ENCODE data around the gene MOB3B. TPM values are rescaled to one million over a fixed set of nuclear protein-coding genes. Genes with fewer than 3 reads are reported as not detected.

Gene MOB3B
- total RNA-seq, 4 donors from 2014 or later, result 16.2 to 23.7 (median 19.7) TPM

DNA sequence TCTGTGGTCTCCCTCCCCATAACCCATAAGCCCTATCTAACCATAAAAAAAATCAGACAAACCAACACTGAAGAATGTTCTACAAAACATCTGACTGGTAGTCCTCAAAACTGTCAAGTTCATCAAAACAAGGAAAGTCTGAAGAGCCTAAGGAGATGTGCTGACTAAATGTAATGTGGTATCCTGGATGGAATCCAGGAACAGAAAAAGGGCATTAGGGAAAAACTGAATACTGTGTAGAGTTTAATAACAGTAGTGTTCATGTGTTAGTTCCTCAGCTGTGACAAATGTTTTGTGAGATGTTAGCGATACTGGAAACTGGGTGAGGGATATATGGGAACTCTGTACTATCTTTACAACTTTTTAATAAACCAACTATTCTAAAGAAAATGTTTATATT lies 157.0 kb downstream of the MOB3B start:
- TF ChIP-seq POLR2A (IDR thresholded peaks at IDR 0.05) (no peak), EP300 (IDR thresholded peaks at IDR 0.05) (no peak)
- TF ChIP-seq, protein P1, sequence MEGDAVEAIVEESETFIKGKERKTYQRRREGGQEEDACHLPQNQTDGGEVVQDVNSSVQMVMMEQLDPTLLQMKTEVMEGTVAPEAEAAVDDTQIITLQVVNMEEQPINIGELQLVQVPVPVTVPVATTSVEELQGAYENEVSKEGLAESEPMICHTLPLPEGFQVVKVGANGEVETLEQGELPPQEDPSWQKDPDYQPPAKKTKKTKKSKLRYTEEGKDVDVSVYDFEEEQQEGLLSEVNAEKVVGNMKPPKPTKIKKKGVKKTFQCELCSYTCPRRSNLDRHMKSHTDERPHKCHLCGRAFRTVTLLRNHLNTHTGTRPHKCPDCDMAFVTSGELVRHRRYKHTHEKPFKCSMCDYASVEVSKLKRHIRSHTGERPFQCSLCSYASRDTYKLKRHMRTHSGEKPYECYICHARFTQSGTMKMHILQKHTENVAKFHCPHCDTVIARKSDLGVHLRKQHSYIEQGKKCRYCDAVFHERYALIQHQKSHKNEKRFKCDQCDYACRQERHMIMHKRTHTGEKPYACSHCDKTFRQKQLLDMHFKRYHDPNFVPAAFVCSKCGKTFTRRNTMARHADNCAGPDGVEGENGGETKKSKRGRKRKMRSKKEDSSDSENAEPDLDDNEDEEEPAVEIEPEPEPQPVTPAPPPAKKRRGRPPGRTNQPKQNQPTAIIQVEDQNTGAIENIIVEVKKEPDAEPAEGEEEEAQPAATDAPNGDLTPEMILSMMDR (IDR thresholded peaks at IDR 0.05), result no peak
- H3K4me3 ChIP-seq, result no peak overlapping the region
- peaks cover 0 to 25% (median 7%) of the 10 kb centered on the region in 4 donors for H3K4me1 ChIP-seq
- 87 to 90% methylated on average over 1 of the region's 1 CpG for WGBS, 2 donors
- no peak for DNase-seq (ENCODE audit: low spot score in 2 of 2)
- H3K36me3 ChIP-seq, result no peaks in the 10 kb centered on the region
- H3K27ac ChIP-seq, result peak overlapping the region in 1 of 4 donors; percentile 15
- H3K27me3 ChIP-seq, result no peaks in the 10 kb centered on the region
- no peaks in the 10 kb centered on the region for H3K9me3 ChIP-seq

DNA sequence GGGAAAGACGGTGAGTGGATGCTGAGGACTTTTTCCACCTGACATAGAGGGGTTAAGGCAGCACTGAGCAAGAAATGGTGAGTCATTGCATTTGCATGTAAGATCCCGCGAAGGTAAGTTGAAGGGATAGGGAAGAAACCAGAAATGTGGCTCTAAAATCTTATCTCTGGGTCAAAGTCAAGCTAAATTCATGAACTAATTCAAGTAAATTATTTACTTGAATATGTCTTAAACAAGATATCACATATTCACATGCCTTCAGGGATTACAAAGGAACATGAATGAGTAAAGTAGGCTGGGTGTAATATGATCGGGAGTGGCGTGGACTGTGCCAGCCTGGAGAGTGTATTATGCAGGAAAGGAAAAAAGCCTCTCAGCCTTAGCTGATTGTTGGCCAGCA lies 158.2 kb downstream of the MOB3B start:
- TF ChIP-seq POLR2A (IDR thresholded peaks at IDR 0.05) (no peak), EP300 (IDR thresholded peaks at IDR 0.05) (no peak)
- TF ChIP-seq, protein P1 (IDR thresholded peaks at IDR 0.05), result no peak
- no peak for DNase-seq (ENCODE audit: low spot score in 2 of 2)
- Histone ChIP-seq H3K9me3 (no peaks in the 10 kb centered on the region), H3K27me3 (no peaks in the 10 kb centered on the region), H3K4me3 (no peak overlapping the region), H3K36me3 (no peaks in the 10 kb centered on the region), H3K27ac (peak overlapping the region in 1 of 4 donors; percentile 15), H3K4me1 (peaks cover 0 to 36% (median 19%) of the 10 kb centered on the region in 4 donors)
- WGBS, 2 donors, result 70 to 75% methylated on average over 5 of the region's 5 CpGs

- no peak overlapping the region for H3K4me3 ChIP-seq
- WGBS, 2 donors, result 89 to 93% methylated on average over 5 of the region's 5 CpGs
These were observed 160.0 kb downstream of the MOB3B start for GRCh38 chr9:27369591-27369990.

GRCh38 chr9:27368316-27368985 lies 161.2 kb downstream of the MOB3B start:
- Histone ChIP-seq H3K27me3 (no peaks in the 10 kb centered on the region), H3K36me3 (no peaks in the 10 kb centered on the region), H3K4me3 (no peak overlapping the region), H3K9me3 (no peaks in the 10 kb centered on the region), H3K4me1 (peaks cover 0 to 46% (median 26%) of the 10 kb centered on the region in 4 donors), H3K27ac (peak overlapping the region in 3 of 4 donors; percentile 5 to 74 (median 70))
- TF ChIP-seq EP300 (IDR thresholded peaks at IDR 0.05), result peak in 1 of 2 donors; percentile 64
- TF ChIP-seq, protein P1 (IDR thresholded peaks at IDR 0.05), result no peak
- DNase-seq (ENCODE audit: low spot score in 2 of 2), result peak; percentile 29 to 65
- WGBS, 2 donors, result 22 to 47% methylated on average over 7 of the region's 7 CpGs

More at GRCh38 chr9:27369591-27369990, 160.0 kb downstream of the MOB3B start:
- H3K4me1 ChIP-seq, result peaks cover 0 to 46% (median 26%) of the 10 kb centered on the region in 4 donors
- peak overlapping the region in 2 of 4 donors; percentile 27 to 70 for H3K27ac ChIP-seq
- H3K9me3 ChIP-seq, result no peaks in the 10 kb centered on the region
- TF ChIP-seq EP300 (IDR thresholded peaks at IDR 0.05), result no peak
- TF ChIP-seq, protein P1 (IDR thresholded peaks at IDR 0.05), result no peak
- no peak for TF ChIP-seq POLR2A (IDR thresholded peaks at IDR 0.05)
- H3K27me3 ChIP-seq, result no peaks in the 10 kb centered on the region
- H3K36me3 ChIP-seq, result no peaks in the 10 kb centered on the region
- DNase-seq (ENCODE audit: low spot score in 2 of 2), result no peak

- H3K27me3 ChIP-seq, result no peaks in the 10 kb centered on the region
- peak overlapping the region in 3 of 4 donors; percentile 13 to 74 (median 70) for H3K27ac ChIP-seq
- H3K36me3 ChIP-seq, result no peaks in the 10 kb centered on the region
- DNase-seq (ENCODE audit: low spot score in 2 of 2), result peak in 1 of 2 donors; percentile 49
- 29 to 38% methylated on average over 3 of the region's 3 CpGs for WGBS, 2 donors
- H3K4me3 ChIP-seq, result no peak overlapping the region
- TF ChIP-seq EP300 (IDR thresholded peaks at IDR 0.05) (peak in 1 of 2 donors; percentile 74), POLR2A (IDR thresholded peaks at IDR 0.05) (no peak)
- TF ChIP-seq, protein P1 (IDR thresholded peaks at IDR 0.05), result no peak
- no peaks in the 10 kb centered on the region for H3K9me3 ChIP-seq
- peaks cover 0 to 46% (median 26%) of the 10 kb centered on the region in 4 donors for H3K4me1 ChIP-seq
These were observed 161.7 kb downstream of the MOB3B start for GRCh38 chr9:27367921-27368315.
